H1 (cell line): ENCODE measurements around the gene SLC2A4RG. TPM values are rescaled to one million over a fixed set of nuclear protein-coding genes. Genes with fewer than 3 reads are reported as not detected.

Experiments
- CTCF ChIA-PET: fragments of 300-600 bp; sonication (Branson Sonifier 250); formaldehyde crosslinking; loops from one replicate; lab custom pipeline; 2021; ENCODE audit not compliant: partially characterized antibody; lab: Charles Lee
- POLR2A ChIA-PET: fragments of 300-600 bp; sonication (Branson Sonifier 250); formaldehyde crosslinking; loops from one replicate; lab custom pipeline; 2021; ENCODE audit warnings: inconsistent platforms; ENCODE audit not compliant: partially characterized antibody; lab: Charles Lee
- DNase-seq, 2 experiments: peaks; one replicate each; pipeline versions ENCODE4 v3.0.0 to v3.0.0-alpha.2; 2010 to 2022; ENCODE audit warnings: low spot score in 2 of 2, low read depth in 1 of 2, mixed read lengths in 1 of 2
- FAIRE-seq: peaks from 2 replicates; lab custom pipeline; 2011; peaks lifted over from hg19 to GRCh38; lab: Jason Lieb, UNC
- H2AFZ ChIP-seq: 2 replicates; pipeline ENCODE4 v1.8.1; 2012; ENCODE audit warnings: low read length, inconsistent platforms
- H2AK5ac ChIP-seq: 2 replicates; pipeline ENCODE4 v1.6.1; 2013; ENCODE audit warnings: low read depth, low read length
- H2BK120ac ChIP-seq: replicated peaks from 2 replicates; pipeline ENCODE3; 2013; ENCODE audit warnings: low read depth, low read length, inconsistent platforms
- H2BK12ac ChIP-seq: 2 replicates; pipeline ENCODE4 v1.6.1; 2013; ENCODE audit warnings: low read depth, low read length
- H2BK15ac ChIP-seq: 2 replicates; pipeline ENCODE4 v1.6.1; 2013; ENCODE audit warnings: low read length
- H2BK20ac ChIP-seq: 2 replicates; pipeline ENCODE4 v1.6.1; 2013; ENCODE audit warnings: low read length
- H2BK5ac ChIP-seq: 2 replicates; pipeline ENCODE4 v1.6.1; 2013; ENCODE audit warnings: low read depth, low read length
- H3K14ac ChIP-seq: 2 replicates; pipeline ENCODE4 v1.6.1; 2013; ENCODE audit warnings: inconsistent platforms; ENCODE audit not compliant: insufficient read length
- H3K18ac ChIP-seq: 2 replicates; pipeline ENCODE4 v1.6.1; 2013; ENCODE audit warnings: low read length; ENCODE audit errors: extremely low read depth
- H3K23ac ChIP-seq: 2 replicates; pipeline ENCODE4 v1.6.1; 2013; ENCODE audit warnings: inconsistent platforms; ENCODE audit not compliant: insufficient read length
- H3K23me2 ChIP-seq: 2 replicates; pipeline ENCODE4 v1.6.1; 2013; ENCODE audit warnings: low read depth, low read length
- H3K27ac ChIP-seq: 2 replicates; pipeline ENCODE4 v1.6.1; 2011; ENCODE audit warnings: low read depth, low read length, inconsistent platforms
- H3K27me3 ChIP-seq, 4 experiments: replicated peaks in 1 of 4; 1 replicate in 1 of 4; 2 replicates in 3 of 4; pipeline versions ENCODE4 v1.6.1 to v1.8.1; 2011 to 2013; ENCODE audit warnings: low read length in 3 of 4, mild to moderate bottlenecking in 3 of 4, inconsistent platforms in 2 of 4, mixed read lengths in 2 of 4, moderate library complexity in 1 of 4; ENCODE audit not compliant: control insufficient read depth in 3 of 4, insufficient read depth in 3 of 4; ENCODE audit errors: extremely low read depth in 1 of 4
- H3K36me3 ChIP-seq, 4 experiments: 2 replicates each; pipeline versions ENCODE4 v1.6.1 to v1.8.1; 2011 to 2013; ENCODE audit warnings: mild to moderate bottlenecking in 4 of 4, low read length in 3 of 4, moderate library complexity in 2 of 4, control low read depth in 1 of 4, inconsistent platforms in 1 of 4; ENCODE audit not compliant: insufficient read depth in 4 of 4, control insufficient read depth in 2 of 4
- H3K4ac ChIP-seq: replicated peaks from 2 replicates; pipeline ENCODE3; 2013; ENCODE audit warnings: low read length, low read depth, mixed read lengths, inconsistent platforms; ENCODE audit not compliant: insufficient read length
- H3K4me1 ChIP-seq, 4 experiments: replicated peaks in 1 of 4; 1 replicate in 1 of 4; 2 replicates in 3 of 4; pipeline versions ENCODE4 v1.6.1 to v1.8.1; 2011 to 2013; ENCODE audit warnings: low read length in 3 of 4, inconsistent platforms in 2 of 4, mixed read lengths in 1 of 4; ENCODE audit not compliant: insufficient read depth in 4 of 4, control insufficient read depth in 3 of 4
- H3K4me2 ChIP-seq, 2 experiments: 2 replicates each; pipeline versions ENCODE4 v1.6.1 to v1.8.1; 2011 to 2013; ENCODE audit warnings: low read depth in 2 of 2, low read length in 2 of 2, control low read depth in 1 of 2, inconsistent platforms in 1 of 2, mild to moderate bottlenecking in 1 of 2; ENCODE audit not compliant: insufficient read depth in 1 of 2
- H3K4me3 ChIP-seq, 4 experiments: fragments of 200-600, 300-600 bp in 1 of 4; sonication (generic), shearing (Covaris generic), sonication (Bioruptor Twin) in 1 of 4; 2 replicates each; pipeline versions ENCODE4 v1.5.1 to v1.8.1; 2011 to 2016; ENCODE audit warnings: low read length in 4 of 4, low read depth in 3 of 4, control low read depth in 2 of 4, inconsistent platforms in 2 of 4, mild to moderate bottlenecking in 2 of 4, mixed read lengths in 1 of 4, moderate library complexity in 1 of 4; ENCODE audit not compliant: insufficient read depth in 2 of 4; ENCODE audit errors: extremely low read depth in 1 of 4
- H3K56ac ChIP-seq: replicated peaks from 2 replicates; pipeline ENCODE3; 2013; ENCODE audit warnings: low read depth, mild to moderate bottlenecking, mixed read lengths, low read length, inconsistent platforms; ENCODE audit not compliant: insufficient read length
- H3K79me1 ChIP-seq: 2 replicates; pipeline ENCODE4 v1.6.1; 2013; ENCODE audit warnings: low read depth, low read length, control low read depth
- H3K79me2 ChIP-seq, 2 experiments: 2 replicates each; pipeline versions ENCODE4 v1.6.1 to v1.8.1; 2012 to 2013; ENCODE audit warnings: low read length in 2 of 2, mild to moderate bottlenecking in 2 of 2, inconsistent platforms in 1 of 2; ENCODE audit not compliant: insufficient read depth in 2 of 2, control insufficient read depth in 1 of 2
- H3K9ac ChIP-seq, 4 experiments: replicated peaks in 1 of 4; 1 replicate in 1 of 4; 2 replicates in 3 of 4; pipeline versions ENCODE4 v1.6.1 to v1.8.1; 2011 to 2013; ENCODE audit warnings: low read depth in 3 of 4, low read length in 3 of 4, control low read depth in 2 of 4, mild to moderate bottlenecking in 2 of 4, moderate library complexity in 2 of 4, inconsistent platforms in 1 of 4; ENCODE audit errors: extremely low read depth in 1 of 4
- H3K9me3 ChIP-seq, 2 experiments: 2 replicates each; pipeline versions ENCODE4 v1.6.1 to v1.8.1; 2012 to 2013; ENCODE audit warnings: mild to moderate bottlenecking in 2 of 2, moderate library complexity in 2 of 2, control low read depth in 1 of 2, inconsistent platforms in 1 of 2, low read depth in 1 of 2, low read length in 1 of 2, mixed read lengths in 1 of 2; ENCODE audit not compliant: insufficient read depth in 2 of 2
- H4K20me1 ChIP-seq, 2 experiments: replicated peaks in 1 of 2; 2 replicates each; pipeline versions ENCODE3 to v1.8.1; 2011 to 2013; ENCODE audit warnings: inconsistent platforms in 2 of 2, low read length in 2 of 2, mild to moderate bottlenecking in 1 of 2; ENCODE audit not compliant: insufficient read depth in 2 of 2, control insufficient read depth in 1 of 2
- H4K5ac ChIP-seq: 2 replicates; pipeline ENCODE4 v1.6.1; 2013; ENCODE audit warnings: low read length, low read depth, mixed read lengths, inconsistent platforms; ENCODE audit not compliant: insufficient read length
- H4K8ac ChIP-seq: 2 replicates; pipeline ENCODE4 v1.8.0; 2013; ENCODE audit warnings: mild to moderate bottlenecking, moderate library complexity, low read length, inconsistent platforms; ENCODE audit not compliant: insufficient read depth; ENCODE audit errors: extremely low read depth
- H4K91ac ChIP-seq: replicated peaks from 2 replicates; pipeline ENCODE3; 2013; ENCODE audit warnings: low read length, mixed read lengths, inconsistent platforms; ENCODE audit not compliant: insufficient read length
- ASH2L ChIP-seq: fragments of 200-600, 300-600 bp; sonication (generic); IDR thresholded peaks from one replicate; pipeline ENCODE4 v1.7.1; 2017; ENCODE audit warnings: low read length
- ATF3 ChIP-seq: IDR thresholded peaks from 2 replicates; pipeline ENCODE4 v1.6.1; 2011; ENCODE audit warnings: low read depth, mild to moderate bottlenecking, low read length; ENCODE audit not compliant: insufficient read depth
- BACH1 ChIP-seq: IDR thresholded peaks from 2 replicates; pipeline ENCODE4 v1.6.1; 2012; ENCODE audit warnings: low read length, improper control_type of control experiment
- CEBPB ChIP-seq: IDR thresholded peaks from 2 replicates; pipeline ENCODE4 v1.6.1; 2012; ENCODE audit warnings: low read depth, low read length
- EZH2 ChIP-seq: fragments of 200-600 bp; sonication (generic); IDR thresholded peaks from 2 replicates; pipeline ENCODE4 v1.7.1; 2012; ENCODE audit warnings: low read depth, mild to moderate bottlenecking, moderate library complexity, low read length, inconsistent platforms; ENCODE audit not compliant: severe bottlenecking
- GABPA ChIP-seq: IDR thresholded peaks from 2 replicates; pipeline ENCODE4 v1.6.1; 2011; ENCODE audit warnings: mild to moderate bottlenecking, low read length, moderate library complexity, borderline replicate concordance; ENCODE audit not compliant: insufficient read depth
- KDM5A ChIP-seq: fragments of 200-600 bp; IDR thresholded peaks from 2 replicates; pipeline ENCODE4 v1.7.1; 2012; ENCODE audit warnings: mild to moderate bottlenecking, low read length, inconsistent platforms, mixed read lengths
- POLR2A ChIP-seq, 2 experiments: IDR thresholded peaks; 1 replicate in 1 of 2; 2 replicates in 1 of 2; pipeline ENCODE4 v1.6.1; 2011; ENCODE audit warnings: low read depth in 2 of 2, low read length in 2 of 2, mild to moderate bottlenecking in 2 of 2; ENCODE audit errors: control extremely low read depth in 1 of 2
- POU5F1 ChIP-seq: IDR thresholded peaks from 2 replicates; pipeline ENCODE4 v1.6.1; 2011; ENCODE audit warnings: low read depth, mild to moderate bottlenecking, low read length, moderate library complexity
- SIRT6 ChIP-seq: IDR thresholded peaks from one replicate; pipeline ENCODE4 v1.7.1; 2012; ENCODE audit warnings: low read length, inconsistent platforms
- SP4 ChIP-seq: IDR thresholded peaks from 2 replicates; pipeline ENCODE4 v1.6.1; 2012; ENCODE audit warnings: low read length, inconsistent platforms
- YY1 ChIP-seq: IDR thresholded peaks from 2 replicates; pipeline ENCODE4 v1.6.1; 2011; ENCODE audit warnings: low read depth, mild to moderate bottlenecking, low read length
- WGBS, 2 experiments: shearing (Covaris generic) in 1 of 2; methylation state at CpG; one replicate each; pipeline versions ENCODE4 v1.1.6 to v1.1.7; 2013 to 2015; ENCODE audit warnings: low lambda C conversion rate in 2 of 2, mixed read lengths in 2 of 2, inconsistent platforms in 1 of 2, low coverage in 1 of 2, missing lambda C conversion rate in 1 of 2; ENCODE audit not compliant: insufficient replicate concordance in 2 of 2, insufficient coverage in 1 of 2, insufficient read length in 1 of 2; ENCODE audit errors: extremely low coverage in 1 of 2, missing lambda C conversion rate in 1 of 2; 5-methylcytosine and 5-hydroxymethylcytosine counted together
- polyA plus RNA-seq, 7 experiments: library from polyadenylated mRNA; depleted of rRNA in 3 of 7; stranded (reverse) in 5 of 7; unstranded in 2 of 7; fragments of >200 nt in 5 of 7; fragments of 200-250 nt in 2 of 7; gene quantifications; 1 replicate in 5 of 7; 2 replicates in 1 of 7; 4 replicates in 1 of 7; pipeline versions ENCODE4 v1.2.1 to v1.2.3, GENCODE V29; 2011 to 2013; ENCODE audit warnings: missing spikeins in 2 of 7, mixed read lengths in 2 of 7
- total RNA-seq: library from RNA; stranded (reverse); fragmentation: NEBNext Ultra II Directional; extraction: Animal tissue kit (Norgen Biotek cat#: 25700); gene quantifications from 2 replicates; pipeline ENCODE4 v1.2.1, GENCODE V29; 2021
- TF ChIP-seq, protein P1 (sequence below), 3 experiments: IDR thresholded peaks; 1 replicate in 2 of 3; 2 replicates in 1 of 3; pipeline versions ENCODE4 v1.5.1 to v1.6.1; 2011; ENCODE audit warnings: low read length in 3 of 3, mild to moderate bottlenecking in 3 of 3, inconsistent platforms in 2 of 3, low read depth in 1 of 3, moderate library complexity in 1 of 3; ENCODE audit not compliant: insufficient read depth in 1 of 3; ENCODE audit errors: control extremely low read depth in 1 of 3

Gene SLC2A4RG
- total and polyA plus RNA-seq, 2 of the 8 experiments (the other 6 are each of a cell fraction or from before 2014, with no cell fraction given) = 15.9 to 29.1 TPM

- Histone ChIP-seq H3K23ac (no peak overlapping the region), H2AK5ac (no peak overlapping the region), H2BK12ac (no peak overlapping the region), H2BK15ac (no peak overlapping the region), H3K4me2 (no peak overlapping the region), H4K20me1 (no peaks in the 10 kb centered on the region), H2AFZ (no peak overlapping the region), H3K23me2 (no peaks in the 10 kb centered on the region), H2BK20ac (no peak overlapping the region), H3K4me1 (peaks cover 0 to under 1% (median 0%) of the 10 kb centered on the region in 4 experiments; a peak in 2 of 7 replicates), H3K4ac (no peak overlapping the region), H3K27me3 (no peaks in the 10 kb centered on the region), H3K14ac (no peak overlapping the region), H2BK5ac (no peak overlapping the region), H4K91ac (no peak overlapping the region), H3K9me3 (no peaks in the 10 kb centered on the region), H3K79me2 (no peaks in the 10 kb centered on the region), H4K5ac (no peak overlapping the region), H3K9ac (no peak overlapping the region), H3K4me3 (no peak overlapping the region), H3K18ac (no peak overlapping the region), H2BK120ac (no peak overlapping the region), H3K27ac (no peak overlapping the region), H3K56ac (no peak overlapping the region), H3K36me3 (no peaks in the 10 kb centered on the region), H3K79me1 (no peaks in the 10 kb centered on the region; the same call in 1 of the 2 replicates), H4K8ac (no peak overlapping the region)
- DNase-seq = no peak
- ChIA-PET CTCF (interaction anchor here (0.8 to 1.5 kb wide), 2 partner anchors 17 to 18 kb away, joined by 3 read pairs; no protein-coding TSS in a partner anchor), POLR2A (no interaction called here)
- FAIRE-seq = no peak
- WGBS, 2 experiments = 93% methylated on average over 3 of the region's 7 CpGs; no CpG with 5 or more reads in 1 of the 2 experiments
- TF ChIP-seq POU5F1 = no peak
- no peak for TF ChIP-seq SIRT6
- no peak for TF ChIP-seq EZH2
- no peak for TF ChIP-seq BACH1
- no peak for TF ChIP-seq SP4
- no peak for TF ChIP-seq CEBPB
- no peak for TF ChIP-seq ATF3
- TF ChIP-seq, protein P1, sequence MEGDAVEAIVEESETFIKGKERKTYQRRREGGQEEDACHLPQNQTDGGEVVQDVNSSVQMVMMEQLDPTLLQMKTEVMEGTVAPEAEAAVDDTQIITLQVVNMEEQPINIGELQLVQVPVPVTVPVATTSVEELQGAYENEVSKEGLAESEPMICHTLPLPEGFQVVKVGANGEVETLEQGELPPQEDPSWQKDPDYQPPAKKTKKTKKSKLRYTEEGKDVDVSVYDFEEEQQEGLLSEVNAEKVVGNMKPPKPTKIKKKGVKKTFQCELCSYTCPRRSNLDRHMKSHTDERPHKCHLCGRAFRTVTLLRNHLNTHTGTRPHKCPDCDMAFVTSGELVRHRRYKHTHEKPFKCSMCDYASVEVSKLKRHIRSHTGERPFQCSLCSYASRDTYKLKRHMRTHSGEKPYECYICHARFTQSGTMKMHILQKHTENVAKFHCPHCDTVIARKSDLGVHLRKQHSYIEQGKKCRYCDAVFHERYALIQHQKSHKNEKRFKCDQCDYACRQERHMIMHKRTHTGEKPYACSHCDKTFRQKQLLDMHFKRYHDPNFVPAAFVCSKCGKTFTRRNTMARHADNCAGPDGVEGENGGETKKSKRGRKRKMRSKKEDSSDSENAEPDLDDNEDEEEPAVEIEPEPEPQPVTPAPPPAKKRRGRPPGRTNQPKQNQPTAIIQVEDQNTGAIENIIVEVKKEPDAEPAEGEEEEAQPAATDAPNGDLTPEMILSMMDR (IDR thresholded peaks at IDR 0.05; ENCODE audit: control extremely low read depth in 1 of 3, insufficient read depth in 1 of 3, low read depth in 1 of 3, low read length in 3 of 3) = no peak
- TF ChIP-seq GABPA = no peak
- no peak for TF ChIP-seq ASH2L
- no peak for TF ChIP-seq POLR2A (IDR thresholded peaks at IDR 0.05; ENCODE audit: control extremely low read depth in 1 of 2, low read depth in 2 of 2, low read length in 2 of 2)
- no peak for TF ChIP-seq KDM5A
- no peak for TF ChIP-seq YY1
Measured at GRCh38 chr20:63758152-63758551, 18.6 kb downstream of the SLC2A4RG start.
